Measurements from ENCODE around the gene SEMA4D.

GRCh38 chr9:89325733-89326132 lies 172.2 kb downstream of the SEMA4D start:
- TF ChIP-seq CTCF (IDR thresholded peaks at IDR 0.05) (no peak), POLR2AphosphoS5 (IDR thresholded peaks at IDR 0.05) (no peak)

Data from prostate gland (tissue), 2 donors.